ENCODE results near the gene DLK1.

The DLK1 gene

DNA sequence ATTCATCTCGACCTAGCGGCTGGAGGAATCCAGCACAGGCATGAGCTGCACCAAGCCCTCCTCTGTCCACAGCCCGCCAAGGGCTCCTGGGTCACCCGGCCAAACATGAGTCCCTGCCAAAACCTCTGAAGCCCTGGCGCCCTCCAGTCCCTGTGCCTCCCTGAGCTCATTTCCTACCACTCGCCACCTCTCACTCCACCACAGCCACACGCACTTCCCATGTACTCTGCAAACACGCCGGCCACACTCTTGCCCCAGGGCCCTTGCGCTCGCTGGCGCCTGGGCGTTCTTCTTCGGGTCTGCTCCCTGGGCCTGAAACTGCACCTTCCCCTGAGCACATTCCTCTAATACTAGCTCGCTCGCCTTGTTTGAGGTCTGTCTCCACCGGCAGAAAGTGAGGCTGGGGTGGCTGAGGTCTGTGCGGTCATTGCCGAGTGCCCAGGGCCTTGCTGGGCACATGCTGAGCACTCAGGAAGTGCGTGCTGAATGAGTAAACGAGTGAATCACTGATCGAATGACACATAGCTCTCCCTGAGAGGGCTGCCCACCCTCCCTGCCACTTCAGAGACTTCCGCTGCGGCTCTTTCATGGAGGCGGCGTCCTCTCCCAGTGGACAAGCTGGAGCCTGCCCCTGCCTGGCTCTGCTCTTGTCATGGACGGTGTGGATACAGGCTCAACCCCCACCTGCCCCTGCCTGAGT lies 33.7 kb upstream of the DLK1 start:
- DNase-seq (ENCODE audit: low read depth) = peak; percentile 78
- no peak overlapping the region for H3K4me3 ChIP-seq (ENCODE audit: low read depth, low read length)
- TF ChIP-seq, protein P1, sequence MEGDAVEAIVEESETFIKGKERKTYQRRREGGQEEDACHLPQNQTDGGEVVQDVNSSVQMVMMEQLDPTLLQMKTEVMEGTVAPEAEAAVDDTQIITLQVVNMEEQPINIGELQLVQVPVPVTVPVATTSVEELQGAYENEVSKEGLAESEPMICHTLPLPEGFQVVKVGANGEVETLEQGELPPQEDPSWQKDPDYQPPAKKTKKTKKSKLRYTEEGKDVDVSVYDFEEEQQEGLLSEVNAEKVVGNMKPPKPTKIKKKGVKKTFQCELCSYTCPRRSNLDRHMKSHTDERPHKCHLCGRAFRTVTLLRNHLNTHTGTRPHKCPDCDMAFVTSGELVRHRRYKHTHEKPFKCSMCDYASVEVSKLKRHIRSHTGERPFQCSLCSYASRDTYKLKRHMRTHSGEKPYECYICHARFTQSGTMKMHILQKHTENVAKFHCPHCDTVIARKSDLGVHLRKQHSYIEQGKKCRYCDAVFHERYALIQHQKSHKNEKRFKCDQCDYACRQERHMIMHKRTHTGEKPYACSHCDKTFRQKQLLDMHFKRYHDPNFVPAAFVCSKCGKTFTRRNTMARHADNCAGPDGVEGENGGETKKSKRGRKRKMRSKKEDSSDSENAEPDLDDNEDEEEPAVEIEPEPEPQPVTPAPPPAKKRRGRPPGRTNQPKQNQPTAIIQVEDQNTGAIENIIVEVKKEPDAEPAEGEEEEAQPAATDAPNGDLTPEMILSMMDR (conservative IDR thresholded peaks at IDR 0.05; ENCODE audit: low read depth, low read length) = no peak

DNA sequence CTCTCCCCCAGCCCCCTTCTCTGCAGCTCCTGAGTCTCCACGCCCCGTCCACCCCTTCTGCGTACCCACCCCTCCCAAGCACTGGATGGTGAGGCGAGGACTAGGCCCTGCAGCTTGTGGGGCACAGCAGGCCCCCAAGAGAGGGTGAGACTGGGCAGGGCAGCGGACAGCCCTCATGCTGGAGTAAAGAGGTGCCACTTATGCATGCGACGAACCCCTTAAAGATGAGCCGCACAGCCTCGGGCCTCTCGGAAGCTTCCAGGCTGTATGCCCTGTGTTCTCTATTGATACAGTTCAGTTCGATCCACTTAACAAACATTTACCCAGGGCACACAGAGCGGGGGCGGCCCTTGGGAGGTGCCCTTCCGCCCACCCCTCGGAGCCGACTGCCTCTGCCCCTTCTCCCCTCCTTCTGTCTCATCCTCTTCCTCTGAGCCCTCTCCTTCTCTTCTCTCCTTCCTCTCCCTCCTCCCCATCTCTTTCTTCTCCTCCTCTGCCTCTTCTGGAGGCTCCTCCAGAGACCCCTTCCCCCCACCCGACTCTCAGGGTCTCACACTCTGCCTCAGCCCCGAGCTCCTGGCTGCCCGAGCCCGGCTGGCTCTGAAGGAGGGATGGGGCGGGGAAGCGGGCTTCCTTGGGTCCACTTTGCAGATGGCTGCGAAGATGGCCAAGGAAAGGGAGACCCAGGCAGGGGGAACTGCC lies 32.7 kb upstream of the DLK1 start:
- no peak overlapping the region for H3K4me3 ChIP-seq (ENCODE audit: low read depth, low read length)
- TF ChIP-seq, protein P1 (conservative IDR thresholded peaks at IDR 0.05; ENCODE audit: low read depth, low read length) = no peak
- DNase-seq (ENCODE audit: low read depth) = no peak

- no peak for DNase-seq (ENCODE audit: low read depth)
- no peak overlapping the region for H3K4me3 ChIP-seq (ENCODE audit: low read depth, low read length)
- TF ChIP-seq, protein P1 (conservative IDR thresholded peaks at IDR 0.05; ENCODE audit: low read depth, low read length) = no peak
Measured at GRCh38 chr14:100694579-100695422, 31.9 kb upstream of the DLK1 start.

- no peak for DNase-seq (ENCODE audit: low read depth)
- H3K4me3 ChIP-seq (ENCODE audit: low read depth, low read length) = no peak overlapping the region
- TF ChIP-seq, protein P1 (conservative IDR thresholded peaks at IDR 0.05; ENCODE audit: low read depth, low read length) = no peak
Measured at GRCh38 chr14:100695423-100695738, 31.3 kb upstream of the DLK1 start.

- H3K4me3 ChIP-seq (ENCODE audit: low read depth, low read length) = no peak overlapping the region
- DNase-seq (ENCODE audit: low read depth) = no peak
- TF ChIP-seq, protein P1 (conservative IDR thresholded peaks at IDR 0.05; ENCODE audit: low read depth, low read length) = no peak
Measured at GRCh38 chr14:100696008-100696407, 30.7 kb upstream of the DLK1 start.

DNA sequence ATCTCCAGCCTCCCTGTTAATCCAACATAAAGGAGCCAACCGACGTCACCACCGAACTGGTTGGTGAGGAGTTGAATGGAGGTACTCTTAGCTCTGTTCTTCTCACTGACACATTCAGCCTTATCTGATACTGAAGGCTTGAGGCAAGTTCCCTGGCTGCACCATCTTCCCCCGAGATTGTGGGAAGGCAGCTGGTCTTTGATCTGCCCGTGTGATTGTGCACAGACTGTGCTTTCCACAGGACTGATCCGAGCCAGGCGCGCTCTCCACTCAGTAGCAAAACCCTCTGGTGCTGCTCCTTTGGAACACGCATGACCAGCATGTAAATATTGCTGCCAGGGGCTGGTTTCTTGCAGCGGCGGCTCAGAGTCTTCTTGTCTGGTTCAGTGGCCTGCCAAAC lies 30.1 kb upstream of the DLK1 start:
- H3K4me3 ChIP-seq (ENCODE audit: low read depth, low read length) = no peak overlapping the region
- TF ChIP-seq, protein P1 (conservative IDR thresholded peaks at IDR 0.05; ENCODE audit: low read depth, low read length) = no peak
- DNase-seq (ENCODE audit: low read depth) = no peak

Data from choroid plexus epithelial cell (primary cell).